NCI-H510A (cell line): ENCODE results near the gene LETM1.

Experiments
- DNase-seq: peaks from one replicate; lab custom pipeline; 2025; lab: John Stamatoyannopoulos, UW

LETM1 gene

GRCh38 chr4:1872870-1873269 is 16.9 kb upstream of the LETM1 start:
- DNase-seq, result no peak

GRCh38 chr4:1871471-1872021 is 15.6 kb upstream of the LETM1 start:
- no peak for DNase-seq

- DNase-seq, result peak; percentile 94
Observed at GRCh38 chr4:1870578-1871443, 14.9 kb upstream of the LETM1 start, which contains the start of gene NSD2. TSS of gene NSD2 (plus strand) at chr4:1871393. CDS start at chr4:1900655, 29,262 bp downstream.

- DNase-seq, result peak; percentile 86
Observed at GRCh38 chr4:1870328-1870577, 14.3 kb upstream of the LETM1 start.

- DNase-seq, result no peak
Observed at GRCh38 chr4:1869530-1870327, 13.8 kb upstream of the LETM1 start.

- DNase-seq, result no peak
Observed at GRCh38 chr4:1868912-1869311, 13.0 kb upstream of the LETM1 start.

- DNase-seq, result no peak
Observed at GRCh38 chr4:1868293-1868692, 12.3 kb upstream of the LETM1 start.

- DNase-seq, result peak; percentile 78
Observed at GRCh38 chr4:1866189-1866661, 10.3 kb upstream of the LETM1 start.

- DNase-seq, result no peak
Observed at GRCh38 chr4:1864076-1865008, 8.4 kb upstream of the LETM1 start.

GRCh38 chr4:1863297-1864033 is 7.5 kb upstream of the LETM1 start:
- no peak for DNase-seq

- DNase-seq, result no peak
Observed at GRCh38 chr4:1862961-1863296, 7.0 kb upstream of the LETM1 start.

GRCh38 chr4:1862055-1862911 is 6.3 kb upstream of the LETM1 start:
- no peak for DNase-seq

- no peak for DNase-seq
Observed at GRCh38 chr4:1859389-1859753, 3.4 kb upstream of the LETM1 start.

- DNase-seq, result no peak
Observed at GRCh38 chr4:1857931-1858330, 2.0 kb upstream of the LETM1 start.

GRCh38 chr4:1856943-1857699 is 1.2 kb upstream of the LETM1 start:
- no peak for DNase-seq

- no peak for DNase-seq
Observed at GRCh38 chr4:1855333-1856070, 454 bp downstream of the LETM1 start.

- DNase-seq, result no peak
Observed at GRCh38 chr4:1854752-1855151, 1.2 kb downstream of the LETM1 start.

- DNase-seq, result no peak
Observed at GRCh38 chr4:1852904-1853623, 2.9 kb downstream of the LETM1 start.
